Ovary (tissue), 9 donors: ENCODE results near the gene MYO1B. TPM values are rescaled to one million over a fixed set of nuclear protein-coding genes. Genes with fewer than 3 reads are reported as not detected.

Experiments
- DNase-seq, 5 donors: peaks; one replicate each; pipeline ENCODE4 v3.0.0-alpha.2; 2019 to 2020
- H3K27ac ChIP-seq, 2 donors: fragments of 200-600 bp; one replicate each; pipeline versions ENCODE4 v1.5.1 to v1.8.0; 2019 to 2022
- H3K27me3 ChIP-seq: fragments of 200-600 bp; one replicate; pipeline ENCODE4 v1.8.0; 2022
- H3K36me3 ChIP-seq: fragments of 200-600 bp; sonication (generic); one replicate; pipeline ENCODE4 v1.5.1; 2019
- H3K4me1 ChIP-seq: one replicate; pipeline ENCODE4 v1.8.1; 2013; ENCODE audit warnings: mild to moderate bottlenecking, moderate library complexity; ENCODE audit not compliant: insufficient read depth
- H3K4me3 ChIP-seq: fragments of 200-600 bp; sonication (generic); one replicate; pipeline ENCODE4 v1.5.1; 2017
- H3K9me3 ChIP-seq, 2 donors: fragments of 200-600 bp in 1 of 2; sonication (generic) in 1 of 2; one replicate each; pipeline versions ENCODE4 v1.5.1 to v1.8.1; 2013 to 2019; ENCODE audit warnings: mild to moderate bottlenecking in 1 of 2, moderate library complexity in 1 of 2
- CTCF ChIP-seq, 3 donors: fragments of 450-650 bp in 2 of 3; fragments of 200-600 bp in 1 of 3; IDR thresholded peaks; one replicate each; pipeline versions ENCODE4 v1.5.1 to v1.8.0; 2016 to 2022; ENCODE audit warnings: antibody characterized with exemption in 3 of 3, mild to moderate bottlenecking in 1 of 3
- EP300 ChIP-seq: sonication (generic); formaldehyde crosslinking; IDR thresholded peaks from one replicate; pipeline ENCODE4 v1.6.1; 2017; ENCODE audit warnings: antibody characterized with exemption
- POLR2A ChIP-seq: fragments of 450-650 bp; IDR thresholded peaks from one replicate; pipeline ENCODE4 v1.6.1; 2017; ENCODE audit warnings: antibody characterized with exemption, mild to moderate bottlenecking, moderate library complexity
- WGBS, 3 donors: extraction: QIAGEN DNeasy Blood & Tissue Kit in 1 of 3; methylation state at CpG; one replicate each; pipeline versions ENCODE4 v1.1.5 to v1.1.7; 2013 to 2017; 5-methylcytosine and 5-hydroxymethylcytosine counted together
- intact Hi-C, 4 donors: fragments of 100-400 bp; cut with DNase I; formaldehyde crosslinking; loops; one replicate each; pipeline versions ENCODE4 v1.11.0 to v1.15.1; 2022 to 2023
- polyA plus RNA-seq, 2 donors: library from polyadenylated mRNA; stranded (reverse); fragments of 200-250 nt in 1 of 2; fragments of 350-450 nt in 1 of 2; fragmentation: Illumina TruSeq in 1 of 2; extraction: RNeasy Lipid Tissue Mini Kit (QIAGEN cat#74804) in 1 of 2; gene quantifications; one replicate each; pipeline ENCODE4 v1.2.3, GENCODE V29; 2013 to 2014
- total RNA-seq, 7 donors: library from RNA; depleted of rRNA in 2 of 7; stranded (reverse); fragments of >200 nt in 2 of 7; fragmentation: NEBNext Ultra II Directional in 3 of 7; extraction: Animal tissue kit (Norgen Biotek cat#: 25700) in 3 of 7; gene quantifications; one replicate each; pipeline versions ENCODE4 v1.1.0 to v1.2.4, GENCODE V29; 2016 to 2023
- donor health status: DM: no; HTN: no; CAD: no; lungs with moderate emphysema.
- donor health status: DM: no; HTN: no; CAD: no.
- donor health status: Bipolar disorder and iron deficiency.
- donor health status: DM: yes; HTN: yes; CAD: no.
- donor health status: DM: no; HTN: no; CAD: no.
- donor health status: DM: yes; HTN: yes; CAD: no.

The MYO1B gene
- total and polyA plus RNA-seq, 9 donors: 15.8 to 34.7 (median 27.3) TPM

- Histone ChIP-seq H3K9me3 (no peaks in the 10 kb centered on the region), H3K36me3 (no peaks in the 10 kb centered on the region), H3K27ac (no peak overlapping the region), H3K4me1 (no peaks in the 10 kb centered on the region), H3K27me3 (no peaks in the 10 kb centered on the region), H3K4me3 (no peak overlapping the region)
- TF ChIP-seq POLR2A: no peak
- TF ChIP-seq CTCF (IDR thresholded peaks at IDR 0.05): no peak
- no peak for TF ChIP-seq EP300
- intact Hi-C loops: no loop called here
- 89 to 94% (median 91%) methylated on average over 2 of the region's 2 CpGs for WGBS, 3 donors
- no peak for DNase-seq
These were observed 148.8 kb downstream of the MYO1B start for GRCh38 chr2:191394043-191394442.

- Histone ChIP-seq H3K27ac (no peak overlapping the region), H3K36me3 (no peaks in the 10 kb centered on the region), H3K9me3 (no peaks in the 10 kb centered on the region), H3K27me3 (no peaks in the 10 kb centered on the region), H3K4me1 (no peaks in the 10 kb centered on the region), H3K4me3 (no peak overlapping the region)
- WGBS, 3 donors: 96 to 98% (median 96%) methylated on average over 5 of the region's 5 CpGs
- intact Hi-C loops: no loop called here
- no peak for DNase-seq
- TF ChIP-seq POLR2A (no peak), CTCF (IDR thresholded peaks at IDR 0.05) (no peak), EP300 (no peak)
These were observed 151.6 kb downstream of the MYO1B start for GRCh38 chr2:191396794-191397193.

GRCh38 chr2:191399601-191400000 lies 154.4 kb downstream of the MYO1B start:
- H3K4me3 ChIP-seq: no peak overlapping the region
- H3K27ac ChIP-seq: no peak overlapping the region
- no peaks in the 10 kb centered on the region for H3K4me1 ChIP-seq
- intact Hi-C loops: no loop called here
- WGBS, 3 donors: 89 to 93% (median 90%) methylated on average over 5 of the region's 5 CpGs
- no peaks in the 10 kb centered on the region for H3K9me3 ChIP-seq
- DNase-seq: no peak
- no peaks in the 10 kb centered on the region for H3K27me3 ChIP-seq
- no peak for TF ChIP-seq CTCF (IDR thresholded peaks at IDR 0.05)
- TF ChIP-seq EP300: no peak
- no peak for TF ChIP-seq POLR2A
- H3K36me3 ChIP-seq: no peaks in the 10 kb centered on the region

- Histone ChIP-seq H3K4me3 (no peak overlapping the region), H3K9me3 (no peaks in the 10 kb centered on the region), H3K4me1 (no peaks in the 10 kb centered on the region), H3K27me3 (no peaks in the 10 kb centered on the region), H3K27ac (no peak overlapping the region), H3K36me3 (no peaks in the 10 kb centered on the region)
- TF ChIP-seq POLR2A (no peak), CTCF (IDR thresholded peaks at IDR 0.05) (no peak), EP300 (no peak)
- intact Hi-C loops: no loop called here
- 2 to 11% (median 3%) methylated on average over 1 of the region's 1 CpG for WGBS, 3 donors
- DNase-seq: no peak
These were observed 156.1 kb downstream of the MYO1B start for GRCh38 chr2:191401287-191401686.
